NCI-H1092 treated with DMSO at 0.1 percent for 48 hours (cell line): ENCODE measurements around the gene XRN1.
A peak's percentile ranks its signal among the peaks of the same experiment; 100 is the strongest.
"Not testable (repeated sequence)": the region's sequence is repeated elsewhere in the genome, so short reads cannot be mapped to it uniquely, and the experiment has no call there.

Experiments
- DNase-seq: peaks from one replicate; lab custom pipeline; 2025; lab: John Stamatoyannopoulos, UW

The XRN1 gene

DNA sequence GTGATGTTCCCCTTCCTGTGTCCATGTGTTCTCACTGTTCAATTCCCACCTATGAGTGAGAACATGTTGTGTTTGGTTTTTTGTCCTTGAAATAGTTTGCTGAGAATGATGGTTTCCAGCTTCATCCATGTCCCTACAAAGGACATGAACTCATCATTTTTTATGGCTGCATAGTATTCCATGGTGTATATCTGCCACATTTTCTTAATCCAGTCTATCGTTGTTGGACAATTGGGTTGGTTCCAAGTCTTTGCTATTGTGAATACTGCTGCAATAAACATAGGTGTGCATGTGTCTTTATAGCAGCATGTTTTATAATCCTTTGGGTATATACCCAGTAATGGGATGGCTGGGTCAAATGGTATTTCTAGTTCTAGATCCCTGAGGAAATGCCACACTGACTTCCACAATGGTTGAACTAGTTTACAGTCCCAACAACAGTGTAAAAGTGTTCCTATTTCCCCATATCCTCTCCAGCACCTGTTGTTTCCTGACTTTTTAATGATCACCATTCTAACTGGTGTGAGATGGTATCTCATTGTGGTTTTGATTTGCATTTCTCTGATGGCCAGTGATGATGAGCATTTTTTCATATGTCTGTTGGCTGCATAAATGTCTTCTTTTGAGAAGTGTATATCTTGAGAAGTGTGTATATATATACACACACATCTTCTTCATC lies 123.4 kb downstream of the XRN1 start:
- DNase-seq: not testable (repeated sequence)

- no peak for DNase-seq
These were observed 127.9 kb downstream of the XRN1 start for GRCh38 chr3:142319912-142320311.

- no peak for DNase-seq
These were observed 128.7 kb downstream of the XRN1 start for GRCh38 chr3:142319094-142319493.

GRCh38 chr3:142318331-142318730 lies 129.5 kb downstream of the XRN1 start:
- DNase-seq: no peak

DNA sequence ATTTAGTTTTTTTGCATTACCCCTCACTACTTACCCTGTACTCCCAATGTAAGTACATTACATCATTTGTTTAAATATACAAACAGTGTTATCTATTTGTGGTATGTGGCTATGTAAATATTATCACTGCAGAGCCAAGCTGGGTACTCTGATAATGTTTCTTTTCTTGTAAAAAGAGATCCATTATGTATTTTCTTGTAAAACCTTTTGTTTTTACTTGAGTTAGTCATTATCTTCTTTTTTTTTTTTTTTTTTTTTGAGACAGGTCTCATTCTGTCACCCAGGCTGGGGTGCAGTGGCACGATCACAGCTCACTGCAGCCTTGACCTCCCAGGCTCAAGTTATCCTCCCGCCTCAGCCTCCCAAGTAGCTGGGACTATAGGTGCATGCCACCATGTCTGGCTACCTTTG lies 131.9 kb downstream of the XRN1 start:
- not testable (repeated sequence) for DNase-seq

DNA sequence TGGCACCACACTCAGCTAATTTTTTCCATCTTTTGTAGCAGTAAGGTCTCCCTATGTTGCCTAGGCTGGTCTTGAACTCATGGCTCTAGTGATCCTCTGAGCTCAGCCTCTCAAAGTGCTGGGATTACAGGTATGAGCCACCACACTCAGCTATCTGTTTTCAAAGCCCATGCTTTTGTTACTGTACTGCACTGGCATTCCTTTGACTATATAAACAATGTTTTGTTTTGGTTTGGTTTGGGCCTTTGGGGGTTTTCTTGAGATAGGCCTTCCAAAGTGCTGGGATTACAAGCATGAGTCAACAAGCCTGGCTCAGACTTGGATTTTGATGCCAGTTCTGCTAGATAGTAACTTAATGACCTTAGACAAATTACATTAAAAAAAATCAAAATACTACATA lies 132.8 kb downstream of the XRN1 start:
- no peak for DNase-seq

DNA sequence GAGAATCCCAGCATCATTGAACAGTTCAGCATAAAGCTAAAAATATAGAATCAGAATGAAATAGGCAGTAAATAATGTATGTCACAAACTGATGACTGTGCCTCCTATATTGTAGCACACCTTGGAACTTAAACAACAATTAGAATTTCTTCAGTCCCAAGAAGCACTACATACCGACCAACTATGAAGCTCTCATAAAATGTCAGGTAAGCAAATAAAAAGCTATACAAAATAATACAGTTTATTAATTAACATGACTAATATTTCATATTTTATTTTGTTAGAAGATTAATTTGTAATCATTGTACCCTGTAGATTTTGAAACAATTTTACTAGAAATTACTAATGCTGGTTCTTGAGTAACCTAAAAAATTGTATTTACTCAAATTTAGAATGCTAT lies 137.4 kb downstream of the XRN1 start:
- DNase-seq: no peak

- not testable (repeated sequence) for DNase-seq
These were observed 145.0 kb downstream of the XRN1 start for GRCh38 chr3:142302847-142303246.

GRCh38 chr3:142298626-142299025 lies 149.2 kb downstream of the XRN1 start:
- no peak for DNase-seq

- DNase-seq: no peak
These were observed 151.3 kb downstream of the XRN1 start for GRCh38 chr3:142296507-142296906.

GRCh38 chr3:142287866-142288638 lies 159.8 kb downstream of the XRN1 start:
- DNase-seq: no peak

DNA sequence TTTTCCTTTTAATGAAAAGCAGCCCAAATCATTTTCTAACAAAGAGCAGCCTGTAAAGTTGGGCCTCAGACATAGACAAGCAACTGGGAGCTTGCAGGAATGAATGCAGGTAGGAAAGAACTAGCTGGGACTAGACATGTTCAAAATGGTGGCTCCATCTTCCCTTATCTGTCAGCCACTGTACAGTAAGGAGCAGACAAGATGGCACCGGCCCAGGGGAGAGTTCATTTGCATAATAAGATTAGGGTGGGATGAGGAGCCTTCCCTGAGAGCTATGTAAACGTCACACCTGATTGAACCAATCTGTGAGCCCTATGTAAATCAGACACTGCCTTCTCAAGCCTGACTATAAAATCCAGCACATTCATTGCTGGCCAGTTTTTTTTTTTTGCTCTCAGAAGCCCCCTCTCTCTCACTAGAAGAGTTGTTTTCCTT lies 162.7 kb downstream of the XRN1 start:
- no peak for DNase-seq

GRCh38 chr3:142282503-142282902 lies 165.3 kb downstream of the XRN1 start:
- DNase-seq: no peak

GRCh38 chr3:142281474-142281873 lies 166.4 kb downstream of the XRN1 start:
- DNase-seq: no peak

GRCh38 chr3:142279965-142280590 lies 167.8 kb downstream of the XRN1 start:
- DNase-seq: peak; percentile 65

- no peak for DNase-seq
These were observed 169.4 kb downstream of the XRN1 start for GRCh38 chr3:142278451-142278850.

DNA sequence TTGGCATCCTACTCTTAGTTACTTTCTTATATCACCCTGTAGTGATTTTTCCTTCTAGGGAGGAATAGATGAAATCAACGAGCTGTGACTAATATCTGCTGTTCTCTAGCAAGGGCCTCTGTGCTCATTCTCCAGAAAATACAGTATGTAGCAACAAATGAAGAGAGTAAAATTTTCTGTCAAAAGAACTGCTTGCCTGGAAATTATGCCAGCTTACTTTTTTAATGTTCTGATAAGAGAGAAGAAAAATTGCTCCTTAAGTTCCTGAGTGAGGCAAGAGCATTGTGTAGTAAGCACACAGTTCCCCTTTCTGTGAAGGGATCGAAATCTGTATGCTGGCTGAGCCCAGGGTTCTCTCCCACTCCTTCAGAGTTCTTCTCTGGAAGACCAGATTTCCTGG lies 171.1 kb downstream of the XRN1 start:
- no peak for DNase-seq

GRCh38 chr3:142275856-142276255 lies 172.0 kb downstream of the XRN1 start:
- DNase-seq: no peak

GRCh38 chr3:142274908-142275307 lies 172.9 kb downstream of the XRN1 start:
- no peak for DNase-seq

DNA sequence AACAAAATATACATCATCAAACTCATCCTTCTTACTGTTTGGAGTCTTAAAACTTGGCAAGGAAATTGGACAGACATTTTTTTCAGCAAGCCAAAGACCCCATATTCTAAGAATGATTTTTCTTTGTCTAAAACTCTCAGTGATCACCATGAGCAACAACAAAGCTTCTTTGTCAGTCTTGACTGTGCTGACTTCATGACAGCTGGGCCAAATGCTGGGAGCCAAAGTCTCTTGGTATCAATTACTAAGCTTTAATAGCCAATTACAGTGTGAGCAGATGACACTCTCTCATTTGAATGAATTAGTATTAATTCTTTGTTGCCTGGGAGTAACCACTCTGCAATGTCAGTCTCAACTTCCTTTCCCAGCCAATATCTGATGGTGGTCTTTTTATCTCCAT lies 174.3 kb downstream of the XRN1 start:
- no peak for DNase-seq

- no peak for DNase-seq
These were observed 175.5 kb downstream of the XRN1 start for GRCh38 chr3:142272200-142272891.

DNA sequence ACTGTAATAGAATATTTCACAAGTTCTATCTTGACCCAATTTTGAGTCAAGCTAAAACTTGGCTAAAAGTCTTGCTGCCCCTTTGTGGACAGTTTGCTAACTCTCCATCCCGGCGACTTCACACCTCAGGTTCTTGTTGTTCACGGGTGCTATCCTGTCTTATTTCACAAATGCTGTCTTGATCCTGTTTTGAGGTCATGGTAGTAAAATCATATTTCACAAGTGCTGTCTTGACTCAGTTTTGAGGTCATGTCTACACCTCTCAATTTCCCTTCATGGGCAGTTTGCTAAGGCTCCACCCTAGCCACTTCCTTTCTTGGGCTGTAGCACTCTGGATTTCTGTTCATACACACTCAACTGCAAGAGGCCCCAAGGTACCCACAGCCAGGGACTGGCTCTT lies 177.4 kb downstream of the XRN1 start:
- no peak for DNase-seq

DNA sequence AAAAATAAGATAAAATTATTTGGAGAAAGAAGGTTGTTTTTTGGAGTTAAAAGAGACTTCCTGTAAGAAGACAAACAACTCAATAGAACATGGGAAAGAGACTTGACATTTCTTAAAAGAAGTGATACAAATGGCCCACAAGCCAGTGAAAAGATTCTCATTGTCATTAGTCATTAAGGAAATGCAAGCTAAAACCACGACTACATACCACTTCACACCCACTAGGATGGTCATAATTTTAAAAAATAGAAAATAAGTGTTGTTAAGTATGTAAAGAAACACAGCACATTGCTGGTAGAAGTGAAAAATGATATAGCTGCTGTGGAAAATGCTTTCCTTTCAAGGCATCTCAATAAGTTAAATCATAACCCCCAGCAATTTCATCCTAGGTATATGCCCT lies 178.1 kb downstream of the XRN1 start:
- no peak for DNase-seq
